Mesendoderm (in vitro differentiated cells): ENCODE results near the gene SALL3.

Experiments
- DNase-seq: peaks from one replicate; pipeline ENCODE4 v3.0.0; 2013
- H2AK5ac ChIP-seq: 2 replicates; pipeline ENCODE4 v1.6.1; 2013; ENCODE audit warnings: low read length, inconsistent platforms
- H2BK120ac ChIP-seq: 2 replicates; pipeline ENCODE4 v1.6.1; 2013; ENCODE audit warnings: low read depth, mild to moderate bottlenecking, low read length, moderate library complexity, mixed read lengths
- H2BK15ac ChIP-seq: replicated peaks from 2 replicates; pipeline ENCODE4 v1.6.1; 2013; ENCODE audit warnings: low read depth, mild to moderate bottlenecking, moderate library complexity
- H2BK5ac ChIP-seq: 2 replicates; pipeline ENCODE4 v1.6.1; 2013; ENCODE audit warnings: low read length, inconsistent platforms
- H3K18ac ChIP-seq: 2 replicates; pipeline ENCODE4 v1.6.1; 2013; ENCODE audit warnings: mild to moderate bottlenecking, low read length, mixed read lengths
- H3K23ac ChIP-seq: one replicate; pipeline ENCODE4 v1.6.1; 2013; ENCODE audit warnings: low read length
- H3K27ac ChIP-seq: 2 replicates; pipeline ENCODE4 v1.5.1; 2013; ENCODE audit warnings: low read depth, mild to moderate bottlenecking, inconsistent platforms, low read length, moderate library complexity
- H3K27me3 ChIP-seq: 2 replicates; pipeline ENCODE4 v1.6.1; 2013; ENCODE audit warnings: low read length, control low read depth, mild to moderate bottlenecking, inconsistent platforms; ENCODE audit not compliant: insufficient read depth, poor library complexity
- H3K36me3 ChIP-seq: 2 replicates; pipeline ENCODE4 v1.6.1; 2013; ENCODE audit warnings: low read length, inconsistent platforms; ENCODE audit not compliant: control insufficient read depth, insufficient read depth
- H3K4ac ChIP-seq: one replicate; pipeline ENCODE4 v1.6.1; 2013; ENCODE audit warnings: low read depth, mild to moderate bottlenecking, low read length, moderate library complexity
- H3K4me1 ChIP-seq: 2 replicates; pipeline ENCODE4 v1.6.1; 2013; ENCODE audit warnings: low read depth, low read length, inconsistent platforms; ENCODE audit not compliant: control insufficient read depth
- H3K4me2 ChIP-seq: 2 replicates; pipeline ENCODE4 v1.6.1; 2013; ENCODE audit warnings: low read length
- H3K4me3 ChIP-seq: 2 replicates; pipeline ENCODE4 v1.5.1; 2013; ENCODE audit warnings: mild to moderate bottlenecking, low read length
- H3K56ac ChIP-seq: one replicate; pipeline ENCODE4 v1.6.1; 2013; ENCODE audit warnings: low read length
- H3K79me1 ChIP-seq: 2 replicates; pipeline ENCODE4 v1.6.1; 2013; ENCODE audit warnings: low read length, inconsistent platforms
- H3K79me2 ChIP-seq: 2 replicates; pipeline ENCODE4 v1.6.1; 2013; ENCODE audit warnings: mild to moderate bottlenecking, low read length; ENCODE audit not compliant: control insufficient read depth, insufficient read depth
- H3K9ac ChIP-seq: 2 replicates; pipeline ENCODE4 v1.6.1; 2013; ENCODE audit warnings: low read length, inconsistent platforms
- H4K5ac ChIP-seq: one replicate; pipeline ENCODE4 v1.6.1; 2013; ENCODE audit warnings: low read length
- H4K8ac ChIP-seq: one replicate; pipeline ENCODE4 v1.6.1; 2013; ENCODE audit warnings: low read depth, mild to moderate bottlenecking, control low read depth, low read length, moderate library complexity
- WGBS: extraction: QIAGEN DNeasy Blood & Tissue Kit; methylation state at CpG from one replicate; pipeline ENCODE4 v1.1.7; 2013; ENCODE audit warnings: low lambda C conversion rate, missing lambda C conversion rate; ENCODE audit not compliant: insufficient coverage; ENCODE audit errors: extremely low coverage; 5-methylcytosine and 5-hydroxymethylcytosine counted together

SALL3 gene

DNA sequence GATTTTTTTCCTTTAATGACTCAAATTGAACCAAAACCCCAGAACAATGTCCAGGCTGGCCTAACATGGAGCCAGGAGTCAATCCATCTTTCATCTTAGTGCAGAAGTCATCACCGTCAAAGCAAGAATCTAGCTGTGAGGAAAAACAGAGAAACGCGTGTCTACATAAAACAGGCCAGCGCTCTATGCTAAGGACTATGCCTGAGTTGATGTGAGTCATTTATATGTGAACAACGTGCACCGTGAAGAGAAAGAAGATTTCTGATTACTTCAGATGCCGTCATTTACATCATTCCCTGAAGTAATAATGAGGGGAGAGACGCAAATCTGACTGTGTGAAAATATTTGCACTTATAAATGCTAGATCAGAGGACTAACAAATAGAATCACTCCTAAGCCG is 34.0 kb upstream of the SALL3 start:
- Histone ChIP-seq H2BK5ac (no peak overlapping the region), H3K79me2 (no peaks in the 10 kb centered on the region), H3K9ac (no peak overlapping the region), H2BK15ac (no peak overlapping the region), H3K4me2 (no peak overlapping the region), H3K4me3 (no peak overlapping the region), H2BK120ac (no peak overlapping the region), H3K18ac (no peak overlapping the region), H3K23ac (no peak overlapping the region), H3K4ac (no peak overlapping the region), H4K5ac (no peak overlapping the region), H3K27me3 (no peaks in the 10 kb centered on the region), H2AK5ac (no peak overlapping the region), H3K27ac (no peak overlapping the region), H3K4me1 (no peaks in the 10 kb centered on the region), H3K56ac (no peak overlapping the region), H4K8ac (no peak overlapping the region), H3K36me3 (no peaks in the 10 kb centered on the region), H3K79me1 (no peaks in the 10 kb centered on the region)
- WGBS: no CpG with 5 or more reads among the region's 9 CpGs
- no peak for DNase-seq

DNA sequence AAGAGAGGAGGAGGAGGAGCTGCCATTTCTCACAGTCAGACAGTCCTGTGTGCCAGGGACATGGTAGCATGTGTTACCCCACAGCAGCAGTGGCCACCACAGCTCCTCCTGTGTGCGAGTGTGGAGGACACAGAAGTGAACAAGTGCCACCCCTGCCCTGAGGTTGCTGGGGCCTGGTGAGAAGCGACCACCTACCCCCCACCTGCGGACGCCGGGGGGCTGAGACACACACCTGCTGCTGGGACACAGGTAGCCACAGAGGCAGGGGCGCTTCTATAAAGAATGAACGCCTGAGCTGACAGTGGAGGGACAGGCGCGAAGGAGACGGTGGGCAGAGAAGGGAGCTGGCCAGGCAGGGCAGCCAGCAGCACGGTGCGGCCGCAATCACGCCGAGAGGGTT is 32.3 kb upstream of the SALL3 start:
- H3K4ac ChIP-seq: no peak overlapping the region
- H3K79me2 ChIP-seq: no peaks in the 10 kb centered on the region
- no peak overlapping the region for H2AK5ac ChIP-seq
- H2BK120ac ChIP-seq: no peak overlapping the region
- H2BK5ac ChIP-seq: no peak overlapping the region
- no peak overlapping the region for H3K27ac ChIP-seq
- H3K4me3 ChIP-seq: no peak overlapping the region
- no peak overlapping the region for H3K56ac ChIP-seq
- H4K8ac ChIP-seq: no peak overlapping the region
- H3K27me3 ChIP-seq: no peaks in the 10 kb centered on the region
- no peak overlapping the region for H3K4me2 ChIP-seq
- H3K4me1 ChIP-seq: no peaks in the 10 kb centered on the region
- no peaks in the 10 kb centered on the region for H3K79me1 ChIP-seq
- no peak overlapping the region for H2BK15ac ChIP-seq
- no peak overlapping the region for H4K5ac ChIP-seq
- no CpG with 5 or more reads among the region's 15 CpGs for WGBS
- H3K36me3 ChIP-seq: no peaks in the 10 kb centered on the region
- no peak for DNase-seq
- H3K9ac ChIP-seq: no peak overlapping the region
- no peak overlapping the region for H3K23ac ChIP-seq
- no peak overlapping the region for H3K18ac ChIP-seq

DNA sequence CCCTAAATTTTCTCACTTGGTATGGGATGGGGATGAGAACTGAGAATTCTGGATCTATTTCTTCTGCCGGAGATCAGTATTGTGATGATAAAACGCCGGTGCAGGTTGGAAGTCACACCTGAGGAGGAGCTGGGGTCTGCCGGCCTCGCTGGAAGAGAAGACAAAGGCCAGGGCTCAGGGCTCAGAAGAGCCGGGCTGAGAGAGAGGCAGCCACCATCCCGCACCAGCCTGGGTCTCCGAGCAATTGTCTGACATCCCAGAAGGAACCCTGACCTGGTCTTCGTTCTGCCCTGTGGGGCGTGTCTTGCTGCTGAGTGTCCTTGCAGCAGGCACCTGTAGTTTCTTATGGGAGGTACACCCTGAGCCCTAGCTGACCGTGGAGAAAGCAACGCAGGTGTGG is 31.4 kb upstream of the SALL3 start:
- no peaks in the 10 kb centered on the region for H3K27me3 ChIP-seq
- H3K4ac ChIP-seq: no peak overlapping the region
- H3K79me1 ChIP-seq: no peaks in the 10 kb centered on the region
- H4K5ac ChIP-seq: no peak overlapping the region
- H3K4me2 ChIP-seq: no peak overlapping the region
- no peaks in the 10 kb centered on the region for H3K4me1 ChIP-seq
- no peak overlapping the region for H2BK15ac ChIP-seq
- no peak overlapping the region for H3K23ac ChIP-seq
- no peak overlapping the region for H3K27ac ChIP-seq
- H2AK5ac ChIP-seq: no peak overlapping the region
- H3K79me2 ChIP-seq: no peaks in the 10 kb centered on the region
- no peaks in the 10 kb centered on the region for H3K36me3 ChIP-seq
- H2BK5ac ChIP-seq: no peak overlapping the region
- no peak for DNase-seq
- H2BK120ac ChIP-seq: no peak overlapping the region
- no CpG with 5 or more reads among the region's 12 CpGs for WGBS
- no peak overlapping the region for H3K56ac ChIP-seq
- no peak overlapping the region for H4K8ac ChIP-seq
- no peak overlapping the region for H3K4me3 ChIP-seq
- H3K18ac ChIP-seq: no peak overlapping the region
- H3K9ac ChIP-seq: no peak overlapping the region

DNA sequence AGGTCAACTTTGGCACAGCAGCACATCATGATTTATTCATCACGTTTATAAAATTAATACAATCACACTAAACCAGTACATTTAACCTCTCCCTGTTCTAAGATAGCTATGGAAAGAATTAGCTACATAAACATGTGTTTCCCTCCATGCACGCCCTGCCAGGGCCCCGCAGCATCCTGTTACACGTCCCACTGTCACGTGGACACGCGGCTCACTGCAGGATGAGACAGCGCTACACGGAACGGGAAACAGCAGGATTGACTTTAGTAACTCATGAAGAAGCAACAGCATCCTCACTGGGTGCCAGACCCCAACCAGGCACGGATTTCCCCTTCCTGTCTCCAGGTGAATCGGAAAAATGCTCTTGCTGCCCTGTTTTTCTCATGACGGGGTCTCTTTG is 30.9 kb upstream of the SALL3 start:
- no peak overlapping the region for H3K4me2 ChIP-seq
- H3K4ac ChIP-seq: no peak overlapping the region
- no peaks in the 10 kb centered on the region for H3K36me3 ChIP-seq
- no peak overlapping the region for H2BK5ac ChIP-seq
- H2BK120ac ChIP-seq: no peak overlapping the region
- H3K4me3 ChIP-seq: no peak overlapping the region
- no peak overlapping the region for H3K18ac ChIP-seq
- H2BK15ac ChIP-seq: no peak overlapping the region
- no peaks in the 10 kb centered on the region for H3K4me1 ChIP-seq
- no peak for DNase-seq
- no peak overlapping the region for H4K5ac ChIP-seq
- no peak overlapping the region for H3K56ac ChIP-seq
- no peaks in the 10 kb centered on the region for H3K79me2 ChIP-seq
- no peak overlapping the region for H2AK5ac ChIP-seq
- H3K23ac ChIP-seq: no peak overlapping the region
- H4K8ac ChIP-seq: no peak overlapping the region
- WGBS: 100% methylated on average over 1 of the region's 13 CpGs
- H3K27me3 ChIP-seq: no peaks in the 10 kb centered on the region
- H3K79me1 ChIP-seq: no peaks in the 10 kb centered on the region
- H3K27ac ChIP-seq: no peak overlapping the region
- no peak overlapping the region for H3K9ac ChIP-seq

DNA sequence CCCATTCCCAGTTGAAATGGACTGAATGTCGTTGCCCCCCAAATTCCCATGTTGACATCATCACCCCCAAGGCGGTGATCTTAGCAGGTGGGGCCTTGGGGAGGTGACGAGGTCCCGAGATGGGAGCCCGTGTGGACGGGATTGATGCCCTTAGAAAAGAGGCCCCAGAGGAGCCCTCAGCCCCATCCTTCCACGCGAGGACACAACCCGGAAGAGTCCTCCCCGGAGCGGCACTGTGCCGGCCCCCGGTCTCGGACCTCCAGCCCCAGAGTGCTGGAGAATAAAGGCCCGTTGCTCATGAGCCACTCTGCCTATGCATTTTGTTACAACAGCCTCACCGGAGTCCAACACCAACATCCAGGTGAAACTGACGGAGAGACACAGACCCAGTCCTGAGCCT is 30.4 kb upstream of the SALL3 start:
- WGBS: no CpG with 5 or more reads among the region's 17 CpGs
- Histone ChIP-seq H2AK5ac (no peak overlapping the region), H4K5ac (no peak overlapping the region), H3K79me1 (no peaks in the 10 kb centered on the region), H3K4me2 (no peak overlapping the region), H3K4me1 (no peaks in the 10 kb centered on the region), H4K8ac (no peak overlapping the region), H3K9ac (no peak overlapping the region), H3K79me2 (no peaks in the 10 kb centered on the region), H3K36me3 (no peaks in the 10 kb centered on the region), H3K4me3 (no peak overlapping the region), H3K56ac (no peak overlapping the region), H3K4ac (no peak overlapping the region), H3K18ac (no peak overlapping the region), H3K27me3 (no peaks in the 10 kb centered on the region), H2BK15ac (no peak overlapping the region), H3K23ac (no peak overlapping the region), H2BK120ac (no peak overlapping the region), H2BK5ac (no peak overlapping the region), H3K27ac (no peak overlapping the region)
- DNase-seq: no peak

DNA sequence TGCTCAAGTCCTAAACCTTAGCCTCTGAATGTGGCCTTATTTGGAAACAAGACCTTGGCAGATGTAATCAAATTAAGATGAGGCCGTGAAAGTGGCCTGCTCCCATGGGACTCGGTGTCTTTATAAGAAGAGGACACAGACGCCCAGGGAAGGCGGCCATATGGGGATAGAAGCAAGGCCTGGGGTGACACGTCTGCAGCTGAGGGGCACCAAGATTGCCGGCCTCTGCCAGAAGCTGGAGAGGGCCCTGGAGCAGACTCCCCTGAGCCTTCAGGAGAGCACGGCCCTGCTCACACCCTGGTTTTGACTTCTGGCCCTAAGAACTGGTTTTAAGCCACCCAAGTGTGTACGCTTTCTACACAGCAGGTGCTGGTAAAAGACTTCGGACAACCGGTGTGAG is 29.2 kb upstream of the SALL3 start:
- H2BK5ac ChIP-seq: no peak overlapping the region
- no peak overlapping the region for H3K56ac ChIP-seq
- no peak overlapping the region for H2AK5ac ChIP-seq
- no peak overlapping the region for H3K18ac ChIP-seq
- no peaks in the 10 kb centered on the region for H3K79me2 ChIP-seq
- no peak overlapping the region for H3K27ac ChIP-seq
- no peak overlapping the region for H2BK15ac ChIP-seq
- no peaks in the 10 kb centered on the region for H3K79me1 ChIP-seq
- H4K8ac ChIP-seq: no peak overlapping the region
- H3K9ac ChIP-seq: no peak overlapping the region
- no peak overlapping the region for H4K5ac ChIP-seq
- no peaks in the 10 kb centered on the region for H3K27me3 ChIP-seq
- no CpG with 5 or more reads among the region's 10 CpGs for WGBS
- no peak overlapping the region for H3K23ac ChIP-seq
- no peak overlapping the region for H3K4me3 ChIP-seq
- H2BK120ac ChIP-seq: no peak overlapping the region
- no peaks in the 10 kb centered on the region for H3K36me3 ChIP-seq
- H3K4me2 ChIP-seq: no peak overlapping the region
- H3K4ac ChIP-seq: no peak overlapping the region
- no peaks in the 10 kb centered on the region for H3K4me1 ChIP-seq
- DNase-seq: no peak
